Dendritic cell treated with granulocyte-macrophage colony-stimulating factor and Interleukin-4, amounts not matched to agents 40 ng/mL and 50 ng/mL, for 4 days (primary cell): ENCODE measurements around the gene PPP4R2.
"Not testable (repeated sequence)": the region's sequence is repeated elsewhere in the genome, so short reads cannot be mapped to it uniquely, and the experiment has no call there.

Source experiments
- H3K27ac Mint-ChIP-seq: one replicate; pipeline ENCODE4 v1.8.0; 2022; ENCODE audit warnings: mild to moderate bottlenecking, mixed read lengths
- H3K27me3 Mint-ChIP-seq: one replicate; pipeline ENCODE4 v1.8.0; 2022; ENCODE audit warnings: mild to moderate bottlenecking, mixed read lengths
- H3K36me3 Mint-ChIP-seq: one replicate; pipeline ENCODE4 v1.8.0; 2022; ENCODE audit warnings: low read depth, mixed read lengths
- H3K4me1 Mint-ChIP-seq: one replicate; pipeline ENCODE4 v1.8.0; 2022; ENCODE audit warnings: low read depth, mixed read lengths
- H3K4me3 Mint-ChIP-seq: one replicate; pipeline ENCODE4 v1.8.0; 2022; ENCODE audit warnings: mild to moderate bottlenecking, moderate library complexity, mixed read lengths
- H3K9me3 Mint-ChIP-seq: one replicate; pipeline ENCODE4 v1.8.0; 2022; ENCODE audit warnings: mixed read lengths
- intact Hi-C: fragments of 100-400 bp; cut with micrococcal nuclease; formaldehyde crosslinking; loops from one replicate; pipeline ENCODE4 v1.15.0; 2022

PPP4R2 gene

GRCh38 chr3:73055583-73055982 is 59.0 kb downstream of the PPP4R2 start:
- peaks cover 31% of the 10 kb centered on the region for H3K36me3 Mint-ChIP-seq
- no peak overlapping the region for H3K4me3 Mint-ChIP-seq
- no peaks in the 10 kb centered on the region for H3K9me3 Mint-ChIP-seq
- no peak overlapping the region for H3K27ac Mint-ChIP-seq
- intact Hi-C loops = loop anchor here (10.0 kb wide), 1 partner anchor 211 kb away; the partner anchor contains the start of gene SHQ1
- peaks cover 17% of the 10 kb centered on the region for H3K4me1 Mint-ChIP-seq
- H3K27me3 Mint-ChIP-seq = no peaks in the 10 kb centered on the region

GRCh38 chr3:73056014-73056844 is 59.6 kb downstream of the PPP4R2 start:
- Mint-ChIP-seq H3K36me3 (peaks cover 27% of the 10 kb centered on the region), H3K4me1 (peaks cover 17% of the 10 kb centered on the region), H3K27ac (no peak overlapping the region), H3K9me3 (no peaks in the 10 kb centered on the region), H3K27me3 (no peaks in the 10 kb centered on the region), H3K4me3 (no peak overlapping the region)
- intact Hi-C loops = loop anchor here (1.0 to 10.0 kb wide), 2 partner anchors 116 to 211 kb away; partner anchors contain the start of gene SHQ1

GRCh38 chr3:73056845-73057150 is 60.2 kb downstream of the PPP4R2 start:
- H3K27ac Mint-ChIP-seq = no peak overlapping the region
- no peak overlapping the region for H3K4me3 Mint-ChIP-seq
- no peaks in the 10 kb centered on the region for H3K27me3 Mint-ChIP-seq
- peaks cover 17% of the 10 kb centered on the region for H3K4me1 Mint-ChIP-seq
- intact Hi-C loops = loop anchor here (1.0 to 10.0 kb wide), 2 partner anchors 116 to 212 kb away; partner anchors contain the start of gene SHQ1
- H3K36me3 Mint-ChIP-seq = peaks cover 30% of the 10 kb centered on the region
- H3K9me3 Mint-ChIP-seq = no peaks in the 10 kb centered on the region

GRCh38 chr3:73060302-73060723 is 63.7 kb downstream of the PPP4R2 start:
- H3K4me3 Mint-ChIP-seq = no peak overlapping the region
- no peaks in the 10 kb centered on the region for H3K9me3 Mint-ChIP-seq
- intact Hi-C loops = no loop called here
- peaks cover 13% of the 10 kb centered on the region for H3K4me1 Mint-ChIP-seq
- no peaks in the 10 kb centered on the region for H3K27me3 Mint-ChIP-seq
- H3K36me3 Mint-ChIP-seq = peaks cover 54% of the 10 kb centered on the region
- H3K27ac Mint-ChIP-seq = no peak overlapping the region

GRCh38 chr3:73061416-73061815 is 64.8 kb downstream of the PPP4R2 start, which contains the start of gene EBLN2:
TSS of gene EBLN2 (plus strand) at chr3:73061659. CDS start at chr3:73062082, 423 bp downstream.
- H3K27ac Mint-ChIP-seq = no peak within 1 kb of the TSS
- H3K9me3 Mint-ChIP-seq = no peaks in the 10 kb centered on the region
- intact Hi-C loops = no loop called here
- H3K36me3 Mint-ChIP-seq = peaks cover 64% of the 10 kb centered on the region
- H3K4me3 Mint-ChIP-seq = no peak within 1 kb of the TSS
- H3K4me1 Mint-ChIP-seq = peaks cover 8% of the 10 kb centered on the region
- H3K27me3 Mint-ChIP-seq = no peaks in the 10 kb centered on the region

GRCh38 chr3:73066243-73066642 is 69.6 kb downstream of the PPP4R2 start:
- not testable (repeated sequence) for H3K27ac Mint-ChIP-seq, H3K4me1 Mint-ChIP-seq
- peaks cover 44% of the 10 kb centered on the region for H3K36me3 Mint-ChIP-seq

GRCh38 chr3:73068419-73068818 is 71.8 kb downstream of the PPP4R2 start:
- no peak overlapping the region for H3K27ac Mint-ChIP-seq
- H3K9me3 Mint-ChIP-seq = no peaks in the 10 kb centered on the region
- H3K27me3 Mint-ChIP-seq = no peaks in the 10 kb centered on the region
- no peaks in the 10 kb centered on the region for H3K4me1 Mint-ChIP-seq
- H3K4me3 Mint-ChIP-seq = no peak overlapping the region
- intact Hi-C loops = no loop called here
- H3K36me3 Mint-ChIP-seq = peaks cover 25% of the 10 kb centered on the region

More at GRCh38 chr3:73066243-73066642, 69.6 kb downstream of the PPP4R2 start:
- H3K4me3 Mint-ChIP-seq, H3K9me3 Mint-ChIP-seq, H3K27me3 Mint-ChIP-seq, intact Hi-C loops: not testable (repeated sequence)

- no peak overlapping the region for H3K27ac Mint-ChIP-seq
- H3K4me1 Mint-ChIP-seq = no peaks in the 10 kb centered on the region
- H3K27me3 Mint-ChIP-seq = no peaks in the 10 kb centered on the region
- peaks cover 21% of the 10 kb centered on the region for H3K36me3 Mint-ChIP-seq
- no peak overlapping the region for H3K4me3 Mint-ChIP-seq
- H3K9me3 Mint-ChIP-seq = no peaks in the 10 kb centered on the region
- intact Hi-C loops = no loop called here
Measured at GRCh38 chr3:73069187-73069586, 72.6 kb downstream of the PPP4R2 start.

GRCh38 chr3:73069775-73070444 is 73.3 kb downstream of the PPP4R2 start:
- no peaks in the 10 kb centered on the region for H3K27me3 Mint-ChIP-seq
- no peak overlapping the region for H3K4me3 Mint-ChIP-seq
- peaks cover 14% of the 10 kb centered on the region for H3K36me3 Mint-ChIP-seq
- H3K27ac Mint-ChIP-seq = no peak overlapping the region
- H3K4me1 Mint-ChIP-seq = no peaks in the 10 kb centered on the region
- H3K9me3 Mint-ChIP-seq = no peaks in the 10 kb centered on the region
- intact Hi-C loops = no loop called here

- Mint-ChIP-seq H3K4me3 (no peak overlapping the region), H3K9me3 (no peaks in the 10 kb centered on the region), H3K27ac (no peak overlapping the region), H3K27me3 (no peaks in the 10 kb centered on the region), H3K4me1 (no peaks in the 10 kb centered on the region), H3K36me3 (peaks cover 4% of the 10 kb centered on the region)
- intact Hi-C loops = no loop called here
Measured at GRCh38 chr3:73070675-73071575, 74.3 kb downstream of the PPP4R2 start.

GRCh38 chr3:73071952-73072351 is 75.3 kb downstream of the PPP4R2 start:
- H3K9me3 Mint-ChIP-seq = no peaks in the 10 kb centered on the region

GRCh38 chr3:73072634-73073033 is 76.0 kb downstream of the PPP4R2 start:
- no peaks in the 10 kb centered on the region for H3K4me1 Mint-ChIP-seq
- no peak overlapping the region for H3K27ac Mint-ChIP-seq
- no peaks in the 10 kb centered on the region for H3K27me3 Mint-ChIP-seq
- H3K36me3 Mint-ChIP-seq = no peaks in the 10 kb centered on the region
- intact Hi-C loops = no loop called here
- H3K9me3 Mint-ChIP-seq = no peaks in the 10 kb centered on the region
- H3K4me3 Mint-ChIP-seq = no peak overlapping the region

More at GRCh38 chr3:73071952-73072351, 75.3 kb downstream of the PPP4R2 start:
- no peak overlapping the region for H3K4me3 Mint-ChIP-seq
- no peaks in the 10 kb centered on the region for H3K4me1 Mint-ChIP-seq
- H3K36me3 Mint-ChIP-seq = no peaks in the 10 kb centered on the region
- no peak overlapping the region for H3K27ac Mint-ChIP-seq
- intact Hi-C loops = no loop called here
- H3K27me3 Mint-ChIP-seq = no peaks in the 10 kb centered on the region

GRCh38 chr3:73073091-73073707 is 76.6 kb downstream of the PPP4R2 start:
- intact Hi-C loops = no loop called here
- no peak overlapping the region for H3K4me3 Mint-ChIP-seq
- no peak overlapping the region for H3K27ac Mint-ChIP-seq
- H3K27me3 Mint-ChIP-seq = no peaks in the 10 kb centered on the region
- H3K4me1 Mint-ChIP-seq = no peaks in the 10 kb centered on the region
- H3K36me3 Mint-ChIP-seq = no peaks in the 10 kb centered on the region
- no peaks in the 10 kb centered on the region for H3K9me3 Mint-ChIP-seq
